H1 (cell line): ENCODE measurements around the gene CHST13. TPM values are rescaled to one million over a fixed set of nuclear protein-coding genes. Genes with fewer than 3 reads are reported as not detected.

Experiments
- BRCA1 ChIP-seq: IDR thresholded peaks from 2 replicates; pipeline ENCODE4 v1.6.1; 2012; ENCODE audit warnings: low read depth, low read length, improper control_type of control experiment
- CEBPB ChIP-seq: IDR thresholded peaks from 2 replicates; pipeline ENCODE4 v1.6.1; 2012; ENCODE audit warnings: low read depth, low read length
- KDM5A ChIP-seq: fragments of 200-600 bp; IDR thresholded peaks from 2 replicates; pipeline ENCODE4 v1.7.1; 2012; ENCODE audit warnings: mild to moderate bottlenecking, low read length, inconsistent platforms, mixed read lengths
- SP1 ChIP-seq: IDR thresholded peaks from 2 replicates; pipeline ENCODE4 v1.6.1; 2011; ENCODE audit warnings: low read depth, low read length
- SP4 ChIP-seq: IDR thresholded peaks from 2 replicates; pipeline ENCODE4 v1.6.1; 2012; ENCODE audit warnings: low read length, inconsistent platforms
- polyA plus RNA-seq, 7 experiments: library from polyadenylated mRNA; depleted of rRNA in 3 of 7; stranded (reverse) in 5 of 7; unstranded in 2 of 7; fragments of >200 nt in 5 of 7; fragments of 200-250 nt in 2 of 7; gene quantifications; 1 replicate in 5 of 7; 2 replicates in 1 of 7; 4 replicates in 1 of 7; pipeline versions ENCODE4 v1.2.1 to v1.2.3, GENCODE V29; 2011 to 2013; ENCODE audit warnings: missing spikeins in 2 of 7, mixed read lengths in 2 of 7
- total RNA-seq: library from RNA; stranded (reverse); fragmentation: NEBNext Ultra II Directional; extraction: Animal tissue kit (Norgen Biotek cat#: 25700); gene quantifications from 2 replicates; pipeline ENCODE4 v1.2.1, GENCODE V29; 2021

Gene CHST13
- total and polyA plus RNA-seq, 2 of the 8 experiments (the other 6 are each of a cell fraction or from before 2014, with no cell fraction given): 5.4 to 11.7 TPM

DNA sequence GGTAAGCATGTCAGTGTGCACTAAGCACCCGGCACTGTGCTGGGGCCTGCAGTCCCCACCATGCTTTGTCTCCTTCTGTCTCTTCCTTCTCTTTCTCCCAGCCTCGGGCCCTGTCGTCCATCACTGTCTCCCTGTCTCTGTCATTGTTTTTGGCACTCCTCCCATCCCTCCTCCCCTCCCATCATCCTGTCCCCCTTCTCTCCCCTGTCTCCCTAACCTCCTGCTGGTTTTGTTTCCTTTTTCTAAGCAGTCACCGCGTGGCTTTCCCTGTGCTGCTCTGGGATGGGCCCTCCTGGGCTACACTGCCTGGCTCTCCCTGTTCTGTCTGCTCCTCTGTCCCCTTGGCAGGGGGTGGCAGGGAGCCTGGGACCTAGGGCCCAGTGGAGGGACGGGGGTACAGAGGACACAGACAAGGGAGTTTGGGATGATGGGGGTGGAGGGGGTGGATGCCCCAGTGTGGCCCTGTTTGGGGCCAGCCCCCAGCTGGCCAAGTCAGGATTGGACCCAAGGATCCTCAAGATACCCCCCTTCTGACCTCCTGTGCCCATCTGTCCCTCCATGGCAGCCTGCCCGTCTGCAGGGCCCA is 5.7 kb downstream of the CHST13 start (continued):
- TF ChIP-seq SP4 (no peak), KDM5A (no peak), SP1 (no peak), CEBPB (no peak), BRCA1 (no peak)
